Urothelium cell line (cell line): ENCODE data around the gene SSTR3.
"Not testable (repeated sequence)": the region's sequence is repeated elsewhere in the genome, so short reads cannot be mapped to it uniquely, and the experiment has no call there.

Experiments
- DNase-seq: peaks from one replicate; pipeline ENCODE4 v3.0.0; 2011; ENCODE audit warnings: low spot score, mixed read lengths
- FAIRE-seq: peaks from 2 replicates; lab custom pipeline; 2011; peaks lifted over from hg19 to GRCh38; lab: Jason Lieb, UNC

SSTR3 gene

DNA sequence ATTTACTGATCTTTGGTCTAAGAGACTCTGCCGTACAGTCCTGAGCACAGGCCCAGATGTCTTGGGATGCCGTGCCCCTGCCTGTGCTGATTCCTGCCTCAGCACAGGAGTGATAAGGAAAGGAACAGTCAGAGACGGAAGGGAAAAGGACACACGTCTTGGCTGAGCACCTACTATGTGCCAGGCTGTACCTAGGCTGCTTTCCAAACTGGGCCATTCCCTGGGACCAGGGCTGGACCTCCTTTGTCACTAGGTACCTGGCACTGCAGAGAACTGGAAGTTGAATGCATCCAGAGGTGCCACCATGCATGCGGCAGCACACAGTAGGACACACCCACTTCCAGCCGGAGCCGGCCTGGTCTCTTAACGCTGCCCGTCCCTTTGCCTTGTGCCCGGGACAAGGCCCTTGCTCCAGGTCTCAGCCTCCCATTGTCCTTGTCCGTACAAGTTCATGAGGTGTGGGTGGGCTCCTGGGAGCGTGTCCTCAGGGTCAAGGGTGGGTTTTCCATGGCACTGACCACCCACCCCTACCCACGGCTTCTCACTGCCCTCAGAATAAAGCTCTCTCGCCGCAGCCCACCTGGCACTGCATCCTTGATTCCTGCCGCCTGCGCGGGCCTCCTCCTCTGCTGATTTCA lies 1.1 kb upstream of the SSTR3 start:
- DNase-seq (no peak), FAIRE-seq (peak; percentile 30)

GRCh38 chr22:37211866-37212173 lies 457 bp downstream of the SSTR3 start:
- DNase-seq: no peak

GRCh38 chr22:37211075-37211865 lies 1.0 kb downstream of the SSTR3 start:
- FAIRE-seq: no peak
- DNase-seq: no peak

More at GRCh38 chr22:37211866-37212173, 457 bp downstream of the SSTR3 start:
- no peak for FAIRE-seq

DNA sequence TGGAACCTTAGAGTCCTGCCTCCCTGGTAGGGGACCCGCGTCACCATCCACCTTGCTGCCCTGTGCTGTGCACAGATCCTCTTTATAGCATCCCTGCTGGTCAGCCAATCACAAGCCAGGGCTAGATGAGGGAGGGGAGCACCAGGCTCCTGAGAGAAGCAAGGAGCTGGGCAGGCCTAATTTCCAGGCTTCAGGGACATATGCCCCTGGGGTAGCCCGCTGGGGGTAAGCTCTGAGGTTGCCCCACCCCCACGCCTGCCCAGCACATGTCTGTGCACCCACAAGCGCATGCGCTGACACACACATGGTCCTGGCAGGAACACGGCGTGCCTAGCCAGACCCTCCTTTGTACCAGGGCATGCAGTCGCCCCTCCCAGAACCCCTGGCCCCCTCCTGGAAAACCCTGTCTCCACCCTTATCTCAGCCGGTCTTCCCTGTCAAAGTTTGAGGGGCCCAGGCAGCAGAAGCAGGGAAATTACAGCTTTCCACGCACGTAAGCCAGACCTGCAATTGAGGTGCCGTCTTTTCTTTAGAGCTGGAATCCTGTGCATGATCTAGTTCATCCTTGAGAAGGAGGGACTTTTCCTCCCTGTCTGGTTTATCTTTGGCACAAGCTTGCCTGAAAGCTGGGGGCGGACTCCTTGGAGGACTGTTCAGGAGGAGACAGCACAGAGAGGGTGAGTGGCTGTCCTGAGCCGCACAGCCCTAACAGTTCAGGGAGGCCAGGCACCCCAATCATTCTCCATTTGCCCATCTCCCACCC lies 2.1 kb downstream of the SSTR3 start:
- DNase-seq (no peak), FAIRE-seq (no peak)

- DNase-seq (no peak), FAIRE-seq (no peak)
Observed at GRCh38 chr22:37209140-37209845, 3.0 kb downstream of the SSTR3 start.

GRCh38 chr22:37208401-37209139 lies 3.7 kb downstream of the SSTR3 start:
- FAIRE-seq (no peak), DNase-seq (no peak)

DNA sequence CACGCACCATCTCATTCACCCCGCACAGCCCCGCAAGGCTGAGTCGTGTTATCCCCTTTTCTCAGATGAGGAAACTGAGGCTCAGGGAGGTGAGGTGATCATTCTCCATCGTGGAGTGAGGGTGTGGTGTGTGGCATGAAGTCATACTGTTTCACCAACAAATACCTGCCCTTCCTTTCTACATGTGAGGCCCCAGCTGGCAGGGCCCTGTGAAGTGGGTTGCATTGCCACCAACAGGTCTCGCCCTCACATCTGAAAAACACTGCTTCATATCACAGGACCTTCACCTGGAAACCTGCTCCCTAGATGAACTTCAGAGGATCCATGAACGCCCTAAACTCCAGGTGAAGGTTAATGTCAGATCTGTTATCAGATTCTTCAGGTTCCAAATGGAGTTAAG lies 4.3 kb downstream of the SSTR3 start:
- FAIRE-seq: no peak
- DNase-seq: no peak

DNA sequence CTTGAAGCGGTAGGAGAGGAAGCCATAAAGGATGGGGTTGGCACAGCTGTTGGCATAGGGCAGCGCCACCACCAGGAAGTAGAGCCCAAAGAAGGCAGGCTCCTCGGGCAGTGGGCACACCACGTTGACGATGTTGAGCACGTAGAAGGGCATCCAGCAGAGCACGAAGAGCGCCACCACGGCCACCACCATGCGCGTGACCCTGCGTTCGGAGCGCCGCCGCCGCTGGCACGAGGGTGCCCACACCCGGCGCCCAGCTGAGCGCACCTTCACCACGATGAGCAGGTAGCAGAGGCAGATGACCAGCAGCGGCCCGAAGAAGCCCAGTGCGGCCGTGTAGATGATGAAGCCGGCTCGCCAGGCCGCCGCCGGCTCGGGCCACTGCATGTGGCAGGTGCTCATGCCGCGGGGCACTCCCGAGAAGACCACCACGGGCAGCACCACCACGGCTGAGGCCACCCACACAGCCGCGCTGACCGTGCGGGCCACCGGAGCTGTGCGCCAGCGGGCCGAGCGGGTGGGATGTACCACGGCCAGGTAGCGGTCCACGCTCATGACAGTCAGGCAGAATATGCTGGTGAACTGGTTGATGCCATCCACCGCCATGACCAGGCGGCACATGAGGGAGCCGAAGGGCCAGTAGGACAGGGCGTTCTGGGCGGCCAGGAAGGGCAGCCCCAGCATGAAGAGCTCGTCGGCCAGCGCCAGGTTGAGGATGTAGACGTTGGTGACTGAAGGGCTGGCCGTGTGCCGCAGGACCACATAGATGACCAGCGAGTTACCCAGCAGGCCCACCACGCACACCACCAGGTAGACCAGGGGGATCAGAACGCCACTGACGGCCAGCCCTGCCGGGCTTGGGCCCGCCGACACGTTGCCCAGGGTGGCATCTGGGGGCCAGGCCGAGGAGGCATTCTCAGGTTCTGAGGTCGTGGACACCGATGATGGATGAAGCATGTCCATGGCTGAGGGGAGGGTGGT lies 5.1 kb downstream of the SSTR3 start:
- DNase-seq (no peak), FAIRE-seq (peak; percentile 84)

DNA sequence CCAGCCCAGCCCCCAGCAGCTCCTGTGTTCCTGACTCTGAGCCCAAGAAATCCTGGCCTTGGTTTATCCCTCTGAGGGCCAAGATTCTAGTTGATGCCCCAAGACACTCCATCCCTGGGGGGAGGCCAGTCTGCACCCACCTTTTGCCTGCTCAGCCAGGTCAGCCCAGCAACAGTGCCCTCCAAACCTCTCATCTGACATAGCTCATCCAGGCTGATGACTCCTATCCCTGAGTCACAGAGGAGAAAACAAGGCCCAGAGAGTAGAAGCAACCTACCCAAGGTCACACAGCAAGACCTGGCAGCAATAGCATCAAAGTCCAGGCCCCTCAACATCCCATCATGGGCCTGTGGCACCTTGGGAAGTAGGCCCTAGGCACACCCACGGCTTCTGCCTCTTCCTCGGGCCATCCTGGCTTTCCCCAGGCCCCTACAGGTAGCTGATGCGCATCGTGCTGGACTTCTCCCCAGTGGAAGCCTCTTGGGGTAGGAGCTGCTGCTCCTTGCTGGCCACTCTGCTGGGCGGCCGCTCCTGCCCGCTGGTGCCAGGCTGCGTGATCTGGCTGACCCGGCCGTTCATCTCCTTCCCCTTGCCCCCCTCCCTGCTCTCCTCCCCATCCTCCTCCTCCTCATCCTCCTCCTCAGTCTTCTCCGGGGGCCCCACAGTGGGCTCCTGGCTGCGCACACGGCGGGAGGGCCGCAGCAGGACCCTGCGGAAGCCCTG lies 6.0 kb downstream of the SSTR3 start:
- FAIRE-seq (no peak), DNase-seq (no peak)

GRCh38 chr22:37205046-37205445 lies 7.2 kb downstream of the SSTR3 start:
- DNase-seq: no peak

DNA sequence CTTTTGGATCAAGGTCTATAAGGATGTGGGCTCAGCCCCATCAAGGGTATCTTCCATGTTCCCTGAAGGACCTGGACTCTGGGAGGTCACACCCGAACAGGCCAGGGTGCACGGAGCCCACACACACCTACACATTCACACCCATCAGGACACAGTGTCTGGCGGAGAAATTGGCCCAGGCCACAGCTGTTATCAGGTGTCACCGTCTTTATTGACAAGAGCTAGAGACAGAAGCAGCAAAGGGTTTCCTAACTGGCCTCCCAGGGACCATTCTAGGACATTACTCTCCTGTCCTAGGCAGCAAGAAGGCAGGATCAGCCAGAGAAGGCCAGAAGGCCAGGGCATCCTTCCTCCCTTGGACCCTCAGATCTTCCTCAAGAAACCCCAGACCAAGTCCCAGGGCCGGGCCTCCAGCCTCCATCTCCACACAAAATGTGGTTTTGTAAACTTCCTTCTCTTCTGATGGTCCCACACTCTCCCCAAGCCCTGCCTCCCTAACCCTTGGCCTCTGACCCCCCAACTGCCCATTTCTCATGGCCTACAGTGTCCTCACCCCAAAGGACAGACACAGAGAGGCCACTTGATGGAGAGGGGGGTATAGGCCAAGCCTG lies 8.1 kb downstream of the SSTR3 start:
- FAIRE-seq: no peak
- DNase-seq: no peak

More at GRCh38 chr22:37205046-37205445, 7.2 kb downstream of the SSTR3 start:
- no peak for FAIRE-seq

GRCh38 chr22:37203354-37204044 lies 8.8 kb downstream of the SSTR3 start:
- DNase-seq (no peak), FAIRE-seq (peak; percentile 17)

DNA sequence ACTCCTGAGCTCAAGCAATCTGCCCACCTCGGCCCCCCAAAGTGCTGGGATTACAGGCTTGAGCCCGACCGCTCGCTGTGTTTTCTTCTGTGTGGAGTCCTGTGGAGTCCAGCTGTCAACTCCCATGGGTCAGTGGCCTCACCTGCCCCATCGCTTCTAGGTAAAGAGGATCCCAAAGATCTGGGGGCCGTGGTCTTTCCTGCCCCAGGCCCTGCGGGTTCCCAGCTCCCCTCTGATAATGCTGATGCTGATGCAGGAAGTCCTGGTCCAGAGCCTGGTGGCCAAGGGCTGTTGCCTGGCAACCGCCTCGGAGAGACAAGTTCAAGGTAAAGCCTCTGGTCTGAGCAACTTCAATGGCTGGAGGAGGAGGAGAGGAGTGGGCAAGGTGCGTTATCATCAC lies 9.6 kb downstream of the SSTR3 start:
- FAIRE-seq (no peak), DNase-seq (no peak)

- DNase-seq: no peak
- no peak for FAIRE-seq
Observed at GRCh38 chr22:37202001-37202555, 10.2 kb downstream of the SSTR3 start.

DNA sequence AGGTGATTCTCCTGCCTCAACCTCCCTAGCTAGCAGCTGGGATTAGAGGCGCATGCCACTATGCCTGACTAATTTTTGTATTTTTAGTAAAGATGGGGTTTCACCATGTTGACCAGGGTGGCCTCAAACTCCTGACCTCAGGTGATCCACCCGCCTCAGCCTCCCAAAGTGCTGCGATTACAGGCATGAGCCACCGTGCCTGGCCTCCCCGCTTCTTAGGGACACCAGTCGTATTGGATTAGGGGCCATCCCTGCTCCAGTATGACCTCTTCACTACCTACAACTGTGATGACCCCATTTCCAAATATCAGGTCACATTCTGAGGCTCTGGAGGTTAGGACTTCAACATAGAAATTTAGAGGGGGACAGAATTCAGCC lies 10.8 kb downstream of the SSTR3 start:
- not testable (repeated sequence) for FAIRE-seq

GRCh38 chr22:37199760-37200108 lies 12.5 kb downstream of the SSTR3 start:
- FAIRE-seq (no peak), DNase-seq (peak; percentile 48)

More for the DNA sequence above, 10.8 kb downstream of the SSTR3 start:
- DNase-seq: not testable (repeated sequence)

GRCh38 chr22:37199103-37199759 lies 13.0 kb downstream of the SSTR3 start:
- DNase-seq (peak; percentile 99), FAIRE-seq (peak; percentile 90)
